GM04503 (cell line): ENCODE data around the gene TP73.

Experiments
- DNase-seq: peaks from one replicate; pipeline ENCODE4 v3.0.0-alpha.2; 2012; ENCODE audit warnings: low read depth

TP73 gene

GRCh38 chr1:3729594-3730542, 77.6 kb downstream of the TP73 start:
- no peak for DNase-seq

- DNase-seq: no peak
Measured at GRCh38 chr1:3730543-3731247, 78.4 kb downstream of the TP73 start.

- DNase-seq: no peak
Measured at GRCh38 chr1:3731583-3732433, 79.5 kb downstream of the TP73 start.

- DNase-seq: no peak
Measured at GRCh38 chr1:3732434-3733093, 80.2 kb downstream of the TP73 start.

- no peak for DNase-seq
Measured at GRCh38 chr1:3733094-3733882, 81.0 kb downstream of the TP73 start.

- no peak for DNase-seq
Measured at GRCh38 chr1:3733883-3734589, 81.7 kb downstream of the TP73 start.

- no peak for DNase-seq
Measured at GRCh38 chr1:3734602-3735001, 82.3 kb downstream of the TP73 start.

- DNase-seq: no peak
Measured at GRCh38 chr1:3735027-3735681, 82.8 kb downstream of the TP73 start.

- no peak for DNase-seq
Measured at GRCh38 chr1:3735688-3736087, 83.4 kb downstream of the TP73 start.

GRCh38 chr1:3736131-3736561, 83.8 kb downstream of the TP73 start:
- no peak for DNase-seq

GRCh38 chr1:3736708-3737107, 84.4 kb downstream of the TP73 start:
- DNase-seq: no peak

- no peak for DNase-seq
Measured at GRCh38 chr1:3738943-3739342, 86.6 kb downstream of the TP73 start.

GRCh38 chr1:3740042-3740441, 87.7 kb downstream of the TP73 start:
- no peak for DNase-seq

- no peak for DNase-seq
Measured at GRCh38 chr1:3740752-3741151, 88.4 kb downstream of the TP73 start.

GRCh38 chr1:3741566-3742438, 89.5 kb downstream of the TP73 start:
- DNase-seq: no peak

GRCh38 chr1:3742439-3743298, 90.4 kb downstream of the TP73 start:
- DNase-seq: no peak

- DNase-seq: peak; percentile 16
Measured at GRCh38 chr1:3743421-3743820, 91.1 kb downstream of the TP73 start.

GRCh38 chr1:3743826-3744225, 91.5 kb downstream of the TP73 start:
- no peak for DNase-seq
